ENCODE data around the gene LRWD1.
"Not testable (repeated sequence)": the region's sequence is repeated elsewhere in the genome, so short reads cannot be mapped to it uniquely, and the experiment has no call there.

DNA sequence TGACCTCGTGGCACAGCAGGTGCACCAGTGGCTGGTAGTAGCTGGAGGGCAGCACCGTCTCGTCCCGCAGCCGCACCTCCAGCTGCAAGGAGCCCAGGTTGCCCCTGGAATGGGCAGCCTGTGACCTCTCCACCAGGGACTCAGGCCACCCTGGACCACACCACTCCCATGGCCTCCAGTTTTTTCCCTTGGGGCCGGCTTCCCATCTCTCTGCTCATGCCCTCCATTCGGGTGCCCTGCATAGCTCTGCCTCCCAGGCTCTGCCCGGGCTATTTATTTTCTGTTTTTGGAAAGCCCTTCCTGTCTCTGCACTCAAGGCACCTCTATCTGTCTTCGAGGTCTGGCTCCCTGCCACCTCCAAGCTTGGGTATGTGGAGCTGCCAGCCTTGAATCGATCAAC lies 32.1 kb downstream of the LRWD1 start:
- TF ChIP-seq CTCF, POLR2A, EP300 (IDR thresholded peaks at IDR 0.05): not testable (repeated sequence)
